COR-L47 (cell line): Measurements from ENCODE around the gene TSPAN9.

Experiments used
- DNase-seq: peaks from one replicate; lab custom pipeline; 2025; lab: John Stamatoyannopoulos, UW

The TSPAN9 gene

DNA sequence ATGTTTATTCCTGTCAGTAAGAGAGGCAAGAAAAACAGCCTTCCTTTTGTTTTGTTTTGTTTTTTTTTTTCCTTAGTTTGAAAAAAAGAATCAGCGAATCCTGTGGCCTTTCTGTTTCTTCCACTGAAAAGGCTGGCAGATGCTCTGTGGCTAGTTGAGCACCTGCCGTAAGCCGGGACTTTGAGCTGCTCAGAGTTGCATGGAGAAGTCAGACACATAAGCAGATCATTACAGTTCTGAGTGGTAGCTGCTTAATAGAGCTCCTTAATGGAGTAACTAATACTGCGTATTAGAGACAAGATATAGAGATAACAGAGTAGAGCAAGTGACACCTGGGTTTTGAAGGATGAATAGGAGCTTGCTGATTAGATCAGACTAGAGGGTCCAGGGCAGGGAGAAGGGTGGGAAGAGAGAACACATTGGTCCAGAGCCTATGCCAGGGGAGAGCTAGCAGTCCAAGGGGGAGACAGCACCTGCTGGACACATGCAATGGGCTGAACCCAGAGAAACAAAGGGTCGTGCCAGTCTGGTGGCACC, 129.4 kb downstream of the TSPAN9 start:
- no peak for DNase-seq

DNA sequence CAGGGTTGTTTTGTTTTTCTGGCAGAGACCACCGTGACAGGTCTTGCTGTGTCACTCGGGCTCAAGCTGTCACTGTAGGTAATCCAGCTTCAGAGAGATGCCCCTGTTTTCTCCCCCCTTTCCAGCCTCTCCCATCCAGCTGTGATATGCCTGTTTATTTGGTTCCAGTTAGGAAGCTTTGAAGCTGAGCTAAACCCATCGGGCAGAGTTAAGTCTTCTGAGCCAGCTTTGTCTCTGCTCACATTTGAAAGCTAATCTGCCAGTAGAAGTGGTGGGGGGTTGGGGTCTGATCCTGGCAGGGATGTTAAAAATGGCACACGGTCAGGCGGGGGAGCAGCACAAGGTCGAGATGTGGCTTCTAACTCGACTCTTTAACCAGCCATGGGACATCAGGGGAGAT, 130.0 kb downstream of the TSPAN9 start:
- no peak for DNase-seq

DNA sequence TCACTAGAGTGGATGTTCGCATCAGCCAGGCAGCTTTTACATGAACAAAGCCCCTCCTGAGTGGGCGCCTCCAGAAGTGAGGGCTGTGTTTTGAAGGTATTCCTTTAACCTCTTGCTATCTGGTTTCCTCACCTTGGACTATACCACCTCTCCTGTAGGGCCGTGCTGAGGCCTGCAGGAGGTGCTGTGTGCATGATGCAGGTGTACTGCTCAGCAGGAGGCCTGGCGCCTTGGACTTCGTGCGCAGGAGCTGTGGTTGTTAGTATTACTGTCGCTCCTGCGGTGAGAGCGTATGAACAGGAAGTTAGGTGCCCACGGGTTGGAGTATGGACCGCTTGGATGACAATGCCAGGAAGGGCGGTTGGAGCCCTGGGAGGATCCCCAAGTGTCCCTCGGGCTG, 130.7 kb downstream of the TSPAN9 start:
- no peak for DNase-seq

DNA sequence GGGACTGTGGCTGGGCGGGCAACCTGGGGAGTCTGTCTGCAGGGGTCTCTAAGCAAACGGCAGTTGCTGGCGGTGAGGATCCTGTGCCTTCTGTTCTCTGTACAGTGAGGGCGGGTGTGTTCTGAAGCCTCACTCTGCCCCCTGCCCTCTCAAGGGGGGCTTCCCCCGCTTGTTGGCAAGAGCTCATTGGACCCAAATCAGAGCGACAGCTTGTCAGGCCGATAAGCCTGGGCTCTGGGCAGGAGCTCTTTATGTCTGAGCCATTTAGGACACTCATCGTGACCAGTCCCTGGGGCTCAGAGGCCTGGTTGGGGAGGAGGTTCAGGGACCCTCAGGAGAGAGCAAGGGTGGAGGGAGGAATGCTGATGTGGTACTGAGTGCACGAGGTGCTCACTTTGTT, 136.0 kb downstream of the TSPAN9 start:
- DNase-seq = no peak

DNA sequence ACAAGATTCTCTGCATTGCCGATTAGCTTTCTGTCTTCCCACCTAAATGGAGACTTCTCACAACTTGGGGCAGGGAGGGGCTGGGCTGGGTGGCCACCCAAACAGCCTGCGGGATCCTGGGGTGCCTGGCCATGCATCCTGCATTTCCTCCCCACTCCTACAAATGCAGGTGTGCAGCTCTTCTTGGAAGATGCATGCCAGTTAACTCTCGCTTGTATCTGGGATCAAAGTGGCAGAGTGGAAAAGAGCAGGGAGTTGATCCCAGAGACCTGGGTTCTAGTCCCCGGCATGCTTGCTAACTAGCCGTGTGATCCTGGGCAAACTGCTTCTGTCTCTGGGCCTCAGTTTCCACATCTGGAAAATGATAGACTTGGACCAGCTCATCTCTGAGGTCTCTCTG, 136.6 kb downstream of the TSPAN9 start:
- no peak for DNase-seq

DNA sequence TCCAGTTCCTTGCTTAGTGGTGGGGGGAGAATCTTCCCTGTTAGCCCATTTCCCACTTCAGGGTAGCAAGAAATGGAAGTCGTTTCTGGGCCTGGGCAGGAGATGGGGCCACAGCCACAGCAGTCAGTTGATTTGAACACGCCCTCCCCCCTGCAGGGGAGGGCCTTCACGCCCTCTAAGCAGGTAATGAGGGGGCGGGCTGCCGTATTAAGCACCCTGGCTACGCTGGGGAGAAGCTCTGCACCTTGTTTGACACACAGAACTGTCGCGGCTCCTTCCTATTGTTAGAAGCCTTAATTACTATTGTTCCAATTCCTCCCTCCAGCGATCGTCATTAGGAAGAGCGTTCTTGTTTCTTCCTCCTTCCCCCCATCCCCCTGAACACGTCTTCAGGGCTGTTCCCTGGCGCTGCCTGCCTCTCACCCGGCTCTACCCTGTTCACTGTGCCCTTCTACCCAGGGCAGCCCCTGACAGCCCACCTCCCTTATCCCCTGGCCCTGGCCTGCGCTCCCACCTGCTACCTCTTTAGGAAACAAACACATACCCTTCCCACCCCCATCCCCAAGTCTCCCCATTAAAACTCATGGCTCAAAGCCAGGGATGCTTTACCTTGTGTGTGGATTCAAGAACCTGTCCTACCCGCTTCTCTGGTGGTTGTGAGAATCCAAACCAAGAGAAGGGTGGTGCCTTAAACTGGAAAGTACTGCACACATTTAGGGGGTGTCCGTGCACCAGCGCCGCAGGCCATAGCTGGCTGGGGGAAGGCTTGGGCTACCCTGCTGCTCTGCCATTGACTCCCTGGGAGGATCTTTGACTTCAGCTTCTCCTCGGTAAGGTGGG, 137.6 kb downstream of the TSPAN9 start:
- DNase-seq = peak; percentile 95

DNA sequence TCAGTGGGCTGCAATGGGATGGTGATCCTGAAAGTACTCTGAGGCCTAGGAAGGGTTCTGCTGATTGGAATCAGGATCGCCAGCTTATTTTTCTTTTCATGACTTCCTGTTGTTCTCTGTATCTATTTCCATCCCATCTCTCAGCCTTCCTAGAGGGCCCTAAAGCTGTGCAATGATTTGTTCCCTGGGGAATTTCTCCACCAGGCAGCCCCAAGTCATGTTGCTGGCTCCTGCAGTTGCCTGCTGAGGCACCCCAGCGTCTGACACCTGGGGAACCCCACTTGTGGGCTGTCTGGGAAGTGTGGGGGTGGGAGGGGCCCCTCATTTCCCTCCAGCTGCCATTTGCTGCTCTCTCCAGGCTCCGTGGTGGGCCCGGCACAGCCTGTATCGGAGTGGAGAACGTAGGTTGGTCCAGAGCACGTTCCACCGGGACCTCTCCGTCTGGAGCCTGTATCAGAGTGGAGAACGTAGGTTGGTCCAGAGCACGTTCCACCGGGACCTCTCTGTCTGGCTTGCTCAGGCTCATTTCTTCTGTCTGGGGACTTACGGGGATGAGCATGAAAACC, 138.3 kb downstream of the TSPAN9 start:
- no peak for DNase-seq

DNA sequence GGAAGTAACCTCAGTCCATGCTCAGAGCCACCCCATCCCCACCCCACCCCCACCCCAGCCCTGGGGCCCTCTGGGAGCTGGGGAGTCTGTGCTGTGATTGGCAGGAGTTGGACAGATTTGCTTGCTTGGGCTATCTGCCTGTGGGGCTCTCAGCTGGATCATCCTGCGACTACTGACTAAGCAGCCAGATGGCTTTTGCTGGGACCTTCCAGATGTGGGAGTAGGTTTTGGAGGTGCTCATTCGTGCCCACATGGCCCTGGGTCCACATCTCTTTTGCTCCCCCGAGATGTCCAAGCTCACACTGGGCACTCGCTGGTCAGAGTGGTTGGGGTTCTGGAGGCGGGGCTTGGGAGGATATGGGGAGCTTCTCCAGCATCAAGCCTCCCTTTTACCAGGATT, 138.9 kb downstream of the TSPAN9 start:
- DNase-seq = no peak

DNA sequence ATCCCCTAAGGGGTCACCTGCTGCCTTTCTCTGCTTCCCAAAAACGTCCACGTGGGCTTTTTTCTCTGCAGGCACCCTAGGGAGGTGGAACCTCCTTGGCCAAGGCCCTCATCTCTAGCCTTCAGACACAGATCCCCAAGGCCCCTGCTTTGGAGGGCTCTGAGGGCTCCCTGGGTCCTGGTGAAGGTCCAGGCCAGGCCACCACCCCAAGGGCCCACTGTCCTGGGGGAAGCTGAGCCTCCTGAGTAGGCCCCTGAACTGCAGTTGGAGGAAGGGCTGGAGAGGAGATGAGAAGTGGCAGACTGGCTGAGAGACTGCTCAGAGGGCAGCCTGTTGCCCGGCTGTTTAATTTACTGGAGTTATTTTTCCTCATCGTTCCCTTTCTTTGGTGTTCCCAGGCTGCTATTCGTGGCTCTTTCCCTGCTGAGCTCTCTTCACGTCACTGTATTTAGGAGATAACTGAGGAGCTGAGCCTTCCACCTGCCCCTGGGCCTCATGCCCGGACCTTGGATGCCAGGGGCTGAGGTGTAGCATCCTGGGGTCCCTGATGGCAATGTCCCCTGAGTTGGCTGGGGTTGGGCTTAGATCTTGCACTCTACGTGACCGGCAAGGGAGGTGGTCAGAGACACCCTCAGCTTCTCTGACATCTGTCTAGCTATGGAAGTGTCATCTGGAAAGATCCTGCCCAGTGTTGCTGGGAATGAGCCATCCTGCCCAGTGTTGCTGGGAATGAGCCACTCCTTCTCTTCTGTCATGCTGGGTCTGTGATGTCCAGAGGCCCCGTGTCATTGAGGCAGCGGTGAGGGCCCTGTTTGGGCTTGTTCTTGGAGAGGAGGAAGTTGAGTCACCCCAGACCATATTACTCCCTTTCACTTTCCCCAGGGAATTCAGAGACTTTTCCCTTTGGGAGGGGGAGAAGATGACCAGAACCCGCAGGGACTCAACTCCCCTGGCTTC, 139.8 kb downstream of the TSPAN9 start:
- DNase-seq = no peak

DNA sequence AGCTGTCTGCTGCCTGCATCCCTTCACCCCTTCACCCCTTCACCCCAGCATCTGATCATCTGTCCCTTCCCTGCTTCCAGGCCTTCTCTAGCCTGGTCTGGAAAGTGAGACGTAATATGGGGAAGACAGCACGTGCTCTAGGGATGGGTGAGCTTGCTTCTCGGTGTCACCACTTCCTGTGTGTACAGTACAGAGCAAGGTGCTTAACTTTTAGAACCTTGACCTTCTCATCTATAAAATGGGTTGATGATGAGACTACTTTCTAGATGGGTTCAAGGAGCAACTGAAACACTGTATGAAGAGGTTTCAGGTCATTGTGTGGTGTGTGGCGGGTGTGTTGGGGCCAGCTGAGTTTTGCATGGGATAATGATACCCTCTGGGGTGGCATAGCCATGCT, 140.5 kb downstream of the TSPAN9 start:
- no peak for DNase-seq

DNA sequence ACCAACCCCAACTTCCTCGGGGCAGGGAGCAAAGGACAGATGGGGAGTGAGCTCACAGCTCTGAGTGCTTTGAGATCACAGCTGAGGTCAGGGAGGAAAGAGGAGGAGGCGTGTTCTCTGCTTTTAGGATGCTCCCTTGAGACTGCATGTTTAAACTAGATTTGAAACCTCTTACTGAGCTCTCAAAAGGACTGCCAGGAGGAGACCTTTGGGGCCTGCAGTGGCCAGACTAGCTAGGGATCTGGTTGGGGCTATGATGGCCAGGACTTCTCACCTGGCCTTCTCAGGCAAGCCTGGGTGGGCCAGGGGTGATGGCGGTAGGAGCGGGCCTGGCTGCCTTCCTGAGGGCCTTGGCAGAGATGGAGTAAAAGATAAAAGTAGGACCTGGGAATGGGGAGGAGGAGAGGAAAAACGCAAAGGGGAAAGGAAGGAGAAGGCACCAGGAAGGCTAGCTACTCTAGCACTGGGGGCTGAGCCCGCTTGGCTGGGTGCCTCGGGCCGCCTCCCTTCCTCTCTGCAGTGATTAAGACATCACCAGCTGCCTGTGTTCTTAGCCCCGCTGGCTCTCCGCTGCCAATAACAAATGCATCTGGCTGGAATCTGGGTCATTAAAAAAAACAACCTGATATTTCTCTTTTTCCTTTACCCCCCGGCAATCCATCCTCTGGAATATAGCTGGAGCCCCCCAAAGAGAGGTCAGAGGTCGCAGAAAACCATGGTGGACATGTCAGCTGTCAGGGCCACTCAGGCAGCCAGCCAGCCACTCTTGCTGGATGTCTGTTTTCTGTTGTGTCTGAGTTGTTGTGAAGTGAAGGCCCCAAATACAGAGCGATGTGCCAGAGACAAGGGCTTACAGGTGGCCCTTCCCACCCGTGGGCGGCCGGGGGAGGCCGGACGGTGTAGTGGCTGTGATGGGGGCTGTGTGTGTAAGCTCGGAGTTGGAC, 141.3 kb downstream of the TSPAN9 start:
- peak; percentile 73 for DNase-seq

DNA sequence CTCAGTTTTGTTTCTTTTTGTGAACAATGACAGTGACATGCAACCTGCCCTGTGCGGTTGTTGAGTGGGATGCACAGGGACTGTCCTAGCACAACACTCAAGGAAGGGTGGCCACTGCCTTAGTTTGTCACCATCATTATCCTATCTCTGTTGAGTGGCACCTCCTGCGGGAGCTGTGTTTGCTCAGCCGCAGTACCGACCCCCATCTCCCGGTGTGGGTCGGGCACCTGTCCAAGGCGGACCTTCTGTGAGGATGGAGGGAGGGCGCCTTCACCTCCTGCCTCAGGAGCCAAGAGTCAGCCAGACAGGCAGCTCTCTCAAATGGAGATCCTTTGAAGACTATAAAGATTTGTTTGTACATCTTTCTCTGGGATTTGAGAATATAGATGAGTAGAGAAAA, 142.1 kb downstream of the TSPAN9 start:
- peak; percentile 43 for DNase-seq

DNA sequence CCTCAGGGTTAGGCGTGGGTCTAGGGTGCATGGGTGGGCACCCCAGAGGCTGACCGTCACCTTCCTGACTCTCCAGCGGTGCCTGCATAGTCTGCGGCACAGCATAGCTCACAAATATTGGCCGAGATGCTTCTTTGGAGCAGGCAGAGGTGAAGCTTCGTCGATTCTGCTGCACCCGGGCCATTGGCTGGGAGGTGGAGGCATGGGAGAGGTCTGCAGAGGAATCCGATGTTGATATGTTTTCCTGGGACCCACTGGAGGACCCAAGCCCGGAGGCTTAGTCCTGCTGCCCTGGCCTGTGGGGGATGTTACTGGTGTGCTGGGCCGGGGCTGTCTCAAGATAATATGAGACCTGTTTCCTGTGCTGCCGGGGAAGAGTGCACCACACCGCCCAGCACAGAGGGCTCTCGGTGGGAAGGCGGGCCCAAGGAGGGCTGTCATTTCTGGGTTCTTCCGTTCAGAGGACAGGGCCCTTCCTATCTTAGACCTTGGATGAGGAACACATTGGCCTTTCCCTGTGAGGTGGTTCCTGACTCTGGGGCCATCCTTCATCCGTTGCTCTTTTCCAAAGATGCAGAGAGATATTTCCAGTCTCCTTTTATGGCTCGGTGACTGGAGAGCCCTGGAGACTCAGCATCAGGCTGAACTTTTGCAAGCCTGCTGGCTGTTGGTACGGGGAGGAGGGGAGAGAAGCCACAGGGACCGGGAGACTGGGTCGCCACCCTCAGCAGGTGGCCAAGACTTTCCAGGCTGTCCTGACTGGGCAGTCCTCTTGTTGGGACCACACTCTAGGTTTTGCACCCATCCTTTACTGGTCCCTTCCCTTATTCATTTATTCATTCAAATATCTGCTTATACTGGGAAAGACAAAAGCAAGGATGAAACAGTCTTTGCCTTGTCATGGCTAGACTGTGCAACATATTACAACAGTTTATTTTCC, 143.5 kb downstream of the TSPAN9 start:
- DNase-seq = no peak

DNA sequence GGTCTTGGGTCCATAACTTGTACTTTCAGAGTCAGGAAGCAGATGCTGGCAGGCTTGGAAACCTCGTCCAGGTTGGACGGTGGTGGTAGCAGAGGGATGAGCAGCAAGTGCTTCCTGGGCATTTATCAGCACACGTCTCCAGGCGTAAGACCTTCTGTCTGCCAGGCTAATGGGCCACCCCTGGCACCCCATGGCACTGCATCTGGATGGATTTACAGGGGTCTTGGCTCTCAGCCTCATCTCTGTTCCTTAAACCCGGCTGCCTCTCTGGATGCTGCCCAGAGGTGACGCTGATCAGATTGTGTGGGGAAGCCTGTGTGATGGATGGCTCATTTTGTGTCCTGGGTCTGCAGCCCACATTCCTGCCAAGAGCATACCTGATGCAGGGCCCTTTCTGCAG, 145.1 kb downstream of the TSPAN9 start:
- DNase-seq = no peak

DNA sequence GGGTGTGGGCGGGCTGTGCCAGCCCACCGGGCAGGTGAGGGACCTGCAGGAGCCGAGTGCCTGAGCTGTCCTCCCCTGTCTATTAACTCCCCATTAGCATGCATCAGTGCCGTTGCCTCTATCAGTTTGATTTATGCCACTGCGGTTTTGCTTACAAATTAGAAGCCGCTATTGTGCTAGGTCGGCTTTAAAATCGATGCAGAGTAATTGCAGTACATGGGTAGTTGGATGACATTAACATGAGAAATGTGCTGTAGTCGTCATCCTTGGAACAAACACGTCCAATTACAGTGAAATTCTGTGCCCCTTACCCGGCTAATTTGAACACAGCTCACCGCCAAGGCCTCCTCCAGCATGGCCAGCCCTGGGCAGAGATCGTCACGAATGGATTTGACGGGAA, 145.8 kb downstream of the TSPAN9 start:
- DNase-seq = peak; percentile 54

DNA sequence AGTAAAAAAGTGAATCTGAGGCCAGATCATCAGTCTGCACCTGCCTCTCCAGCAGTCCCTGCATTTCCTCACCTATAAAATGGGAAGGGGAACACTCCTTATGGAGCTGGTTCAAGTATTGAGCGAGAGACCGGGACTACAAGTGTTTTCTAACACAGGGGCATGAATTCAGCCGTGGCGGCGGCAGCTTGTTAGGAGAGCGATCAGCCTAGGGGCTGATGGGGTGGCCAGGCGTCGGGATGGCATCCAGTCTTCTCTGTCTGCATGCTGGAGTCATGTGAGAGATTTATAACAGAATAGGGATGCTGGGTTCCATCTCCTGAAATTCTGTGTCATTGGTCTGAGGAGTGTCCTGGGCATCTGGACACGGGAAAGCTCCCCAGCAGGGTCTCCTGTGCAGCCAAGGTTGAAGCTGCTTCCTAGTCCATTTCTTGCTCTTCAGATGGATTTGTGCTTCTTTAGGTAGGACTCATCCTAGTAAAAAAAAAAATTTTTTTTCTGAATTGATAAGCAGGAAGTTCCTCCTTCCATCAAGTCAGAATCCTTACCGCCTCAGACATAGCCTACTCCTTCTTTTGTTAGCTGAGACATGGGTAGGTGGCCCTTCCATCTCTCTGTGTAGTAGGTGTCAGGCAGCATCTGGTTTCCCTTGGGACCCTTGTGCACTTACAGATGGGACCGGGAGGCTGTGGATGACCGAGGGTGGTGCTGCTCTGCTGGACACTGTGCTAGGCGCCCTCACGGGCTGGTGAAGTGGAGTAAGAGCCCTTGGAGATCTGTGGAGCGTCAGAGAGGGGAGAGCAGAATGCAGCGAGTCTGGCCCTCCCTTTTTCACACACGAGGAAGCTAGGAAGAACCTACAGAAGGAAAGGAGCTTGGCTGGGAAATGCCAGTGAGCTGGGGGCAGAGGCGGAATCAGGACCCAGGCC, 146.7 kb downstream of the TSPAN9 start:
- no peak for DNase-seq

DNA sequence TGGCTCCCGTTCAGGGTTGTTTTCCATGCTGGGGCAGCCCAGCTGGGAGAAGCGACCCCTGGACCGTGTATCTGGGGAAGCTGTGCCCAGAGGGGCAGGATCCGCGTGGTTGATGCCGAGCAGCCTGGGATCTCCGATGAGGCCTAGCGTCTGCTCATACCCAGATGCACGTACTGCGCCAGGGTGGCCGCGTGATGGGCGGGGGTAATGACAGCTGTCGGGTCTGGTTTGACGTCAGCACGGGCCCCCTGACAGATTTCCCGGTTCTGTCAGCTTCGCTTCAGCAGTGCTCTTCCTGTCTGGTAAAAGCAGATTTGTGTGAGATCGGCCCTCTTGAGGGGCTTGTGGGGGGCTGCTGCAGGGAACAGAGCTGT, 147.3 kb downstream of the TSPAN9 start:
- DNase-seq = no peak

DNA sequence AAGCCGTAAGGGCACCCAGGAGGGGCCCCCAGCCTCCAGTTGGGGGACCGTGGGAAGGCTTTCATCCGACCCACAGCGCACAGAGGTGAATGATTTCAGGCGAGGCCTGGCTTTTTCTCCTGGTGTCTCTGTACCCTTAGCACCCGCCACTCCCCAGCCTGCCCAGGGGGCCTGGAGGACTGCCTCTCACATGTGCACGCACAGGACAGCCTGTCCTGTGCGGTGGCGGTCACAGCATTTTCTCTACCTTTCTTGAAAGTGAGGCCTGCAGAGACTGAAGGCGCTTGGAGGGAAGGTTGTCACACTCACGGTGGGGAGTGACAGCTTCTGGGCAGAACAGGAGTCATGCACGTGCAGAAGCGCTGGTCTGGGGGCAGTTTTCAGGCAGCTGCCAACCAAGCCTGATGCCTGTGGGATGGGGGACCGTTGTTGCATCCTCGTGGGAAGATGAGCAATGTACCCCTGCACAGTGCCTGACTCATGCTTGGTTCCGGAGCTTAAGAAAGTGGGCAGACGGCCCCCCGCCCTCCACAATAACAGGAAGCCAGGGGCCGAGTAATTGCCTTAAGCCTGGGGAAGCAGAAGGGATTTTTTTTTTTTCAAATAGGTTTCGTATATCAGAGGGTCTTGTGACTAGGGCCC, 148.1 kb downstream of the TSPAN9 start:
- no peak for DNase-seq

DNA sequence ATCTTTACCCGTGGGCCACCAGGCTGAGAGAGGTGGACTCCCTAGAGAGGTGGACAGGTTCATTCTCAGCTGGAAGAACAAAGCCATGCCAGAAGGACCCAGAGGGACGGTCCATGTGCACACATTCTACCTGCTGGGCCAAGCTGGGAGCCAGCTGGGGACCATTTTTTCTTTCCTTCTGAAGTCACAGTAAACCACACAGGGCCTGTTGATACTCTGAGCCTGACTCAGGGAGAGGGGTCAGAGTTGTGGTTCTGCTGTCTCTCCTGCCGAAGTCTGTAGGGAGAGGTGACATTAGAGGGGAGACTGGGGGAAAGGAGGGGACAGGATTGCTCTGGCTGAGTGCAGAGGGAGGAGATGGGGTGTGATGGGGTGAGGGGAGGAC, 148.6 kb downstream of the TSPAN9 start:
- no peak for DNase-seq
